Adrenal gland (tissue), 5 donors: ENCODE data around the gene LMNA.

ENCODE experiments used
- POLR2A ChIP-seq, 2 donors: fragments of 450-650 bp; IDR thresholded peaks; one replicate each; pipeline ENCODE4 v1.6.1; 2017; ENCODE audit warnings: antibody characterized with exemption in 2 of 2, mild to moderate bottlenecking in 2 of 2, moderate library complexity in 1 of 2
- TF ChIP-seq, protein P1 (sequence below), 6 experiments: fragments of 450-650 bp in 4 of 6; fragments of 200-600 bp in 2 of 6; sonication (generic) in 1 of 6; IDR thresholded peaks; 1 replicate in 5 of 6; 2 replicates in 1 of 6; pipeline versions ENCODE4 v1.5.1 to v1.8.0; 2016 to 2021; ENCODE audit warnings: antibody characterized with exemption in 6 of 6, mild to moderate bottlenecking in 2 of 6, moderate library complexity in 1 of 6
- donor health status: DM: no; HTN: no; CAD: no.

DNA sequence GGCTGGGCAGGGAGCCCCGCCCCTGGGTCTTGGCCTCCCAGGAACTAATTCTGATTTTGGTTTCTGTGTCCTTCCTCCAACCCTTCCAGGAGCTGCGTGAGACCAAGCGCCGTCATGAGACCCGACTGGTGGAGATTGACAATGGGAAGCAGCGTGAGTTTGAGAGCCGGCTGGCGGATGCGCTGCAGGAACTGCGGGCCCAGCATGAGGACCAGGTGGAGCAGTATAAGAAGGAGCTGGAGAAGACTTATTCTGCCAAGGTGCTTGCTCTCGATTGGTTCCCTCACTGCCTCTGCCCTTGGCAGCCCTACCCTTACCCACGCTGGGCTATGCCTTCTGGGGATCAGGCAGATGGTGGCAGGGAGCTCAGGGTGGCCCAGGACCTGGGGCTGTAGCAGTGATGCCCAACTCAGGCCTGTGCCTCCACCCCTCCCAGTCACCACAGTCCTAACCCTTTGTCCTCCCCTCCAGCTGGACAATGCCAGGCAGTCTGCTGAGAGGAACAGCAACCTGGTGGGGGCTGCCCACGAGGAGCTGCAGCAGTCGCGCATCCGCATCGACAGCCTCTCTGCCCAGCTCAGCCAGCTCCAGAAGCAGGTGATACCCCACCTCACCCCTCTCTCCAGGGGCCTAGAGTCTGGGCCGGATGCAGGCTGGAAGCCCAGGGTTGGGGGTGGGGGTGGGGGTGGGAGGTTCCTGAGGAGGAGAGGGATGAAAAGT lies 20.4 kb downstream of the LMNA start:
- TF ChIP-seq, protein P1, sequence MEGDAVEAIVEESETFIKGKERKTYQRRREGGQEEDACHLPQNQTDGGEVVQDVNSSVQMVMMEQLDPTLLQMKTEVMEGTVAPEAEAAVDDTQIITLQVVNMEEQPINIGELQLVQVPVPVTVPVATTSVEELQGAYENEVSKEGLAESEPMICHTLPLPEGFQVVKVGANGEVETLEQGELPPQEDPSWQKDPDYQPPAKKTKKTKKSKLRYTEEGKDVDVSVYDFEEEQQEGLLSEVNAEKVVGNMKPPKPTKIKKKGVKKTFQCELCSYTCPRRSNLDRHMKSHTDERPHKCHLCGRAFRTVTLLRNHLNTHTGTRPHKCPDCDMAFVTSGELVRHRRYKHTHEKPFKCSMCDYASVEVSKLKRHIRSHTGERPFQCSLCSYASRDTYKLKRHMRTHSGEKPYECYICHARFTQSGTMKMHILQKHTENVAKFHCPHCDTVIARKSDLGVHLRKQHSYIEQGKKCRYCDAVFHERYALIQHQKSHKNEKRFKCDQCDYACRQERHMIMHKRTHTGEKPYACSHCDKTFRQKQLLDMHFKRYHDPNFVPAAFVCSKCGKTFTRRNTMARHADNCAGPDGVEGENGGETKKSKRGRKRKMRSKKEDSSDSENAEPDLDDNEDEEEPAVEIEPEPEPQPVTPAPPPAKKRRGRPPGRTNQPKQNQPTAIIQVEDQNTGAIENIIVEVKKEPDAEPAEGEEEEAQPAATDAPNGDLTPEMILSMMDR (IDR thresholded peaks at IDR 0.05), result no peak
- TF ChIP-seq POLR2A (IDR thresholded peaks at IDR 0.05), result no peak
